ENCODE results near the gene ARG2.

DNA sequence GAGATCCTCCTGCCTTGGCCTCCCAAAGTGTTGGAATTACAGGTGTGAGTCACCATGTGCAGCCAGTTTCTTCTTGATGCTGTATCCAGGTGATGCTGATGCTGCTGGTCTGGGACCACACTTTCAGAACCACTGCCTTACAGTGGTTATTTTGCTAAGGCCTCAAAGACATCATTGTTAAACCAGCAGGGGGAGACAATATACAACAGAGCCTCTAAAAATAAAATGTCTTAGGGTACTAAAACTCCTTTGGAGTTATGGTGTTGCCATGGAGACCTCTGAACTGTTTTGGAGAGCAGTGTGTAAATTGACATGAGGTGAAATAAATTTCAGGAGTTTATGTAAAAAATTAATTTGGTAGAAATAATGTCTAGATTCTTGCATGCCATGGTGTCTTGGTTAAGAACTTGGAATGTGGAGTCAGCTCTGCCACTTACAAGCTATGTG, 1.1 kb upstream of the ARG2 start:
- TF ChIP-seq, protein P1, sequence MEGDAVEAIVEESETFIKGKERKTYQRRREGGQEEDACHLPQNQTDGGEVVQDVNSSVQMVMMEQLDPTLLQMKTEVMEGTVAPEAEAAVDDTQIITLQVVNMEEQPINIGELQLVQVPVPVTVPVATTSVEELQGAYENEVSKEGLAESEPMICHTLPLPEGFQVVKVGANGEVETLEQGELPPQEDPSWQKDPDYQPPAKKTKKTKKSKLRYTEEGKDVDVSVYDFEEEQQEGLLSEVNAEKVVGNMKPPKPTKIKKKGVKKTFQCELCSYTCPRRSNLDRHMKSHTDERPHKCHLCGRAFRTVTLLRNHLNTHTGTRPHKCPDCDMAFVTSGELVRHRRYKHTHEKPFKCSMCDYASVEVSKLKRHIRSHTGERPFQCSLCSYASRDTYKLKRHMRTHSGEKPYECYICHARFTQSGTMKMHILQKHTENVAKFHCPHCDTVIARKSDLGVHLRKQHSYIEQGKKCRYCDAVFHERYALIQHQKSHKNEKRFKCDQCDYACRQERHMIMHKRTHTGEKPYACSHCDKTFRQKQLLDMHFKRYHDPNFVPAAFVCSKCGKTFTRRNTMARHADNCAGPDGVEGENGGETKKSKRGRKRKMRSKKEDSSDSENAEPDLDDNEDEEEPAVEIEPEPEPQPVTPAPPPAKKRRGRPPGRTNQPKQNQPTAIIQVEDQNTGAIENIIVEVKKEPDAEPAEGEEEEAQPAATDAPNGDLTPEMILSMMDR (conservative IDR thresholded peaks at IDR 0.05; ENCODE audit: low read depth, low read length): peak; percentile 77
- no peak for TF ChIP-seq EZH2 (IDR thresholded peaks at IDR 0.05; ENCODE audit: borderline replicate concordance, low read depth, low read length, poor library complexity, severe bottlenecking)

Measured in A673 (cell line).